Heart right ventricle (tissue), 16 donors: Measurements from ENCODE around the gene ABCA4. TPM values are rescaled to one million over a fixed set of nuclear protein-coding genes. Genes with fewer than 3 reads are reported as not detected.
A peak's percentile ranks its signal among the peaks of the same experiment; 100 is the strongest.

ENCODE experiments used
- ATAC-seq, 8 donors: fragments of 200-7000 bp; cut with Tn5 transposase; one replicate each; pipeline ENCODE4 v1.9.1; 2020; ENCODE audit warnings: mild to moderate bottlenecking in 8 of 8, moderate library complexity in 8 of 8, moderate number of reproducible peaks in 1 of 8
- DNase-seq, 2 donors: peaks; one replicate each; pipeline ENCODE4 v3.0.0-alpha.2; 2020
- H3K27ac ChIP-seq, 10 donors: fragments of 200-600 bp; sonication (generic) in 2 of 10; one replicate each; pipeline versions ENCODE4 v1.5.0 to v1.8.0; 2020 to 2022; ENCODE audit warnings: mild to moderate bottlenecking in 3 of 10
- H3K27me3 ChIP-seq, 7 donors: fragments of 200-600 bp; one replicate each; pipeline ENCODE4 v1.8.0; 2021 to 2022; ENCODE audit warnings: mild to moderate bottlenecking in 2 of 7
- H3K36me3 ChIP-seq, 9 donors: fragments of 200-600 bp; sonication (generic) in 1 of 9; one replicate each; pipeline versions ENCODE4 v1.5.0 to v1.8.0; 2020 to 2022; ENCODE audit warnings: mild to moderate bottlenecking in 2 of 9
- H3K4me1 ChIP-seq, 9 donors: fragments of 200-600 bp; sonication (generic) in 1 of 9; one replicate each; pipeline versions ENCODE4 v1.5.0 to v1.8.0; 2020 to 2022; ENCODE audit warnings: mild to moderate bottlenecking in 4 of 9
- H3K4me3 ChIP-seq, 10 donors: fragments of 200-600 bp; sonication (generic) in 2 of 10; one replicate each; pipeline versions ENCODE4 v1.5.0 to v1.8.0; 2020 to 2022; ENCODE audit warnings: mild to moderate bottlenecking in 7 of 10, moderate library complexity in 2 of 10
- H3K9me3 ChIP-seq, 11 donors: fragments of 200-600 bp in 10 of 11; sonication (generic) in 2 of 11; one replicate each; pipeline versions ENCODE4 v1.5.0 to v1.8.0; 2013 to 2022; ENCODE audit warnings: mild to moderate bottlenecking in 2 of 11, control low read depth in 1 of 11, moderate library complexity in 1 of 11
- CTCF ChIP-seq, 9 donors: fragments of 200-600 bp; sonication (generic) in 2 of 9; IDR thresholded peaks; one replicate each; pipeline versions ENCODE4 v1.5.0 to v1.8.0; 2021 to 2022; ENCODE audit warnings: antibody characterized with exemption in 9 of 9, mild to moderate bottlenecking in 5 of 9, moderate library complexity in 1 of 9
- WGBS, 2 donors: extraction: QIAGEN DNeasy Blood & Tissue Kit; methylation state at CpG; one replicate each; pipeline ENCODE4 v1.1.7; 2013; ENCODE audit warnings: inconsistent platforms in 1 of 2; 5-methylcytosine and 5-hydroxymethylcytosine counted together
- intact Hi-C, 10 donors: fragments of 100-400 bp; cut with DNase I; formaldehyde crosslinking; loops; one replicate each; pipeline versions ENCODE4 v1.11.1 to v1.14.2; 2022
- polyA plus RNA-seq, 2 donors: library from polyadenylated mRNA; stranded (reverse); fragments of 200-250 nt; gene quantifications; one replicate each; pipeline ENCODE4 v1.2.3, GENCODE V29; 2013
- total RNA-seq, 10 donors: library from RNA; stranded (reverse); fragmentation: NEBNext Ultra II Directional in 3 of 10; extraction: Animal tissue kit (Norgen Biotek cat#: 25700) in 3 of 10; gene quantifications; one replicate each; pipeline versions ENCODE4 v1.2.1 to v1.2.4, GENCODE V29; 2021 to 2023
- donor health status: Arrhythmogenic right ventricular cardiomyopathy.
- donor health status: ischemic (EF 13 %, LVEDD 7.1; RV severe dilation, severe dysfunction).
- donor health status: healthy with polysubstance abuse.
- donor health status: DM: no; HTN: yes; CAD: no.
- donor health status: DM: no; HTN: no; CAD: no.
- donor health status: ischemic (EF 25% LVEDD 6.9; RV normal size, moderate dysfunction).
- donor health status: ischemic (EF 25% LVEDD 5.7; RV mildly dilated, moderate dysfunction).
- donor health status: healthy.
- donor health status: DM: yes; HTN: yes; CAD: no.
- donor health status: Ischemic cardiomyopathy.
- donor health status: ischemic (EF 35%, LVEDD 5.7; RV mildly dilated, moderate dysfunction).
- donor health status: nonischemic (EF 11% LVEDD 7.7; RV severe dilation, severe dysfunction).
- donor health status: DM: yes; HTN: yes; CAD: no.
- donor health status: PGD.
- donor health status: ischemic (EF 29% LVEDD 5.4; RV normal size, mild dysfunction).
- donor health status: nonischemic (EF 23%, LVEDD 6.1; RV moderate dilation, normal function).

The ABCA4 gene
- total and polyA plus RNA-seq, 12 donors: 0.05 to 0.66 (median 0.21) TPM

DNA sequence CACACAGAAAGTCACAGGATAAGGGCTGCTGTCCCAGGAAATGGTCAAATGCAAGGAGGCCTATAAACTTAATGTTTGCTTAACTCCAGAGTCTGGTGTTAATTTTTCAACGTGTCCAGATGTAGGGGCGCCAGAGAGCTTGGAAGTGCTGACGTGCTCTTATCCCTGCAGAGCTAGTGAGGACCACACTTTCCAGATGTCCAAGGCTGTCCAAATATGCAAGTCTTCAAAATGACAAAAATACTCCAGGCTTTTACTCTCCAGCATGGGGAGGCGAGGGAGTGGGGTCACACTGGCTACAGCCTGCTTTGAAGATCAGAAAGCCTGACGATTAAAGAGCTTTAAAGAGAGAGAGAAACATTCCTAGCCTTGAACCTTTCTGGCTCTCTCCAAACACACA lies 57.6 kb downstream of the ABCA4 start:
- ATAC-seq (peak; percentile 65 to 80 (median 74)), DNase-seq (peak; percentile 40 to 84)
- H3K36me3 ChIP-seq: no peaks in the 10 kb centered on the region
- intact Hi-C loops: loop anchor here (2.0 to 10.0 kb wide), 10 partner anchors 34 to 274 kb away; partner anchors contain the start of gene ARHGAP29 (in 5 of the 10)
- H3K4me1 ChIP-seq: peaks cover 3 to 79% (median 61%) of the 10 kb centered on the region in 9 donors
- H3K9me3 ChIP-seq: no peaks in the 10 kb centered on the region
- peaks cover 0 to 7% (median 0%) of the 10 kb centered on the region in 7 donors for H3K27me3 ChIP-seq
- TF ChIP-seq CTCF (IDR thresholded peaks at IDR 0.05): peak; percentile 9 to 69 (median 54)
- 9 to 10% methylated on average over 5 of the region's 5 CpGs for WGBS, 2 donors
- H3K27ac ChIP-seq: peak overlapping the region in 9 of 10 donors; percentile 29 to 81 (median 61)
- no peak overlapping the region for H3K4me3 ChIP-seq

DNA sequence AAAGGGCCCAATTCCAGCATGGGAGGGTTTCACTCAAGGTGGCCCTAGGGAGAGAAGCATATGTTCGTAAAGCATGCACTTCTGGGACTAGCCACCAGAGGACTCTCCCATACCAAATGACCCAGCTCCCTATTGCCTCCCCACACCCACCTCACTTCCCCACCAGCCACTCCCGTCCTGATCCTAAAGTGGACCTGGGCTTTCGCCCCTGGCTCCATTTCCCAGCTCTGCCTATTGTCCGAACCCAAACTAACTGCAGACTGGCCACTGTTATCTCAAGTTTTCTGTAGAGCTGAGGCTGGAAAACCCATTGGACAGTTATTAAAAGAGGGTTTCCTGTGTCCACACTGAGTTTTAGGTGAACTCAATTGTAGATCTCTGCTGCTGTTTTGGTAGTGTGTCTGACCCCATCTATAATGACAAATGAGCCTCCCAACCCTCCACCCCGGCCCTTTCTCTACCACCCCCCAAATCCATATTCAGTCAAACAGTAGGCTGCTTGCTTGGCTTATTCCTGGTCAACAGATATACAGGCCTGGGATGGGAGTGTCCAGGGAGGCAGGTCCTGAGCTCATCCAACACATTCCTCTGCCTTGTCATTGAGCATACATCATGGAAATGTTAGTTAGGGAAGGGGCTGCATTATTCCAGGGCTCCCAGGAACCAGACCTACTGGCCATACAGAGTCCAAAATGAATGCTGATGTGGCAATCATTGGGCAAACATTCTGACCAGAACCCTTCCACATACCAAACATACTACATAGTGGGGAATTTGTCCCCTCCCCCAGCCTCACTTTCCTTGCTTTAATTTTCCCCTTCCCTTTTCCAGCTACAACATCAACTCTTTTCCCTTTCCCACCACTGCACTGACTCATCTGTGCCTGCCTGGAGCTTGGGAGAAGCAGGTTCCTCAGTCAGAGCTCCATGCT lies 59.2 kb downstream of the ABCA4 start:
- intact Hi-C loops: loop anchor here (1.0 to 10.0 kb wide), 15 partner anchors 17 to 276 kb away; partner anchors contain the start of gene ARHGAP29 (in 5 of the 10)
- DNase-seq (peak; percentile 53 to 85), ATAC-seq (peak; percentile 65 to 91 (median 84))
- Histone ChIP-seq H3K4me1 (peaks cover 0 to 77% (median 49%) of the 10 kb centered on the region in 9 donors), H3K4me3 (no peak overlapping the region), H3K36me3 (no peaks in the 10 kb centered on the region), H3K27me3 (peaks cover 0 to 9% (median 0%) of the 10 kb centered on the region in 7 donors), H3K27ac (peak overlapping the region in 9 of 10 donors; percentile 33 to 81 (median 62)), H3K9me3 (no peaks in the 10 kb centered on the region)
- WGBS, 2 donors: 17 to 18% methylated on average over 5 of the region's 5 CpGs
- peak; percentile 81 to 94 (median 89) for TF ChIP-seq CTCF (IDR thresholded peaks at IDR 0.05)

GRCh38 chr1:94060720-94061119 lies 60.2 kb downstream of the ABCA4 start:
- Histone ChIP-seq H3K4me3 (no peak overlapping the region), H3K4me1 (peaks cover 0 to 86% (median 55%) of the 10 kb centered on the region in 9 donors), H3K36me3 (no peaks in the 10 kb centered on the region), H3K27me3 (peaks cover 0 to 9% (median 0%) of the 10 kb centered on the region in 7 donors), H3K27ac (peak overlapping the region in 8 of 10 donors; percentile 33 to 81 (median 60)), H3K9me3 (no peaks in the 10 kb centered on the region)
- TF ChIP-seq CTCF (IDR thresholded peaks at IDR 0.05): no peak
- WGBS, 2 donors: 71 to 72% methylated on average over 2 of the region's 2 CpGs
- intact Hi-C loops: loop anchor here (1.0 to 10.0 kb wide), 12 partner anchors 16 to 277 kb away; partner anchors contain the start of gene ARHGAP29 (in 5 of the 10)
- ATAC-seq (no peak), DNase-seq (no peak)

DNA sequence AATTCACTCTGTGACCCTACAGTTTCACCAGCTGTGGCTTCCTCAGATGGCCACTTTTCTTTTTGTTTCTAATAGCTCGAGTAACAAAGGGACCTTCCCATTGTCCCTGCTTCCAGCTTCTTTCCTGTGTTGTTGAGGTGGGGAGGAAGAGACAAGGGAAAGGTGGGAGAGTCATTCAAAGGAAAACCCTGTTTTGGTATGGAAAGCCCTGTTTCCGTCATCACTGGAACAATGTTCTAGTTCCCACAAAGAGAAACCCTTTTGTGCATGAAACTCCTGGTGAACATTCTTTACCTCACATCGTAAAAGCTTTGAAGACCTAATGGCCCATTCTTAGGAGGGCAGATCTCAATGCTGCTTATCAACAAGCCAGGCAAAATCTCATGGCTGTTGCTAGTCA lies 62.2 kb downstream of the ABCA4 start:
- DNase-seq (no peak), ATAC-seq (peak in 2 of 8 donors; percentile 25 to 26)
- Histone ChIP-seq H3K9me3 (no peaks in the 10 kb centered on the region), H3K4me3 (no peak overlapping the region), H3K4me1 (peaks cover 0 to 73% (median 47%) of the 10 kb centered on the region in 9 donors), H3K27me3 (peaks cover 0 to 9% (median 0%) of the 10 kb centered on the region in 7 donors), H3K36me3 (no peaks in the 10 kb centered on the region), H3K27ac (peak overlapping the region; percentile 38 to 81 (median 50))
- intact Hi-C loops: no loop called here
- TF ChIP-seq CTCF (IDR thresholded peaks at IDR 0.05): no peak
- WGBS, 2 donors: 68 to 71% methylated on average over 3 of the region's 3 CpGs
